Activated T-cell treated with anti-CD3 and anti-CD28 coated beads, Interleukin-2, amount 50 U/mL, for 72 hours (primary cell): ENCODE results near the gene SALL2. TPM values are rescaled to one million over a fixed set of nuclear protein-coding genes. Genes with fewer than 3 reads are reported as not detected.

Source experiments
- ATAC-seq, 2 donors: fragments of 150-1000 bp; cut with Tn5 transposase; replicated peaks in 1 of 2; 2 replicates each; pipeline ENCODE4 v1.10.0; 2021; ENCODE audit warnings: moderate library complexity in 2 of 2, mild to moderate bottlenecking in 1 of 2
- DNase-seq, 2 donors: peaks; one replicate each; pipeline ENCODE4 v3.0.0; 2021 to 2022; ENCODE audit warnings: mixed read lengths in 1 of 2
- H3K27ac Mint-ChIP-seq: one replicate; pipeline ENCODE4 v1.8.0; 2022; ENCODE audit warnings: mild to moderate bottlenecking, moderate library complexity, mixed read lengths
- H3K27me3 Mint-ChIP-seq: one replicate; pipeline ENCODE4 v1.8.0; 2022; ENCODE audit warnings: low read depth, mixed read lengths
- H3K36me3 Mint-ChIP-seq, 2 donors: one replicate each; pipeline ENCODE4 v1.8.0; 2022; ENCODE audit warnings: mixed read lengths in 2 of 2, mild to moderate bottlenecking in 1 of 2; ENCODE audit not compliant: insufficient read depth in 2 of 2
- H3K4me1 Mint-ChIP-seq: one replicate; pipeline ENCODE4 v1.8.0; 2022; ENCODE audit warnings: low read depth, mixed read lengths
- H3K4me3 Mint-ChIP-seq, 2 donors: one replicate each; pipeline ENCODE4 v1.8.0; 2022; ENCODE audit warnings: mild to moderate bottlenecking in 2 of 2, mixed read lengths in 2 of 2, moderate library complexity in 2 of 2
- H3K9me3 Mint-ChIP-seq, 2 donors: one replicate each; pipeline ENCODE4 v1.8.0; 2022; ENCODE audit warnings: mixed read lengths in 2 of 2
- total RNA-seq, 2 donors: library from RNA; stranded (reverse); gene quantifications; one replicate each; pipeline ENCODE4 v1.2.3, GENCODE V29; 2022

Gene SALL2
- total RNA-seq, 2 donors from 2014 or later = 5.3 TPM

DNA sequence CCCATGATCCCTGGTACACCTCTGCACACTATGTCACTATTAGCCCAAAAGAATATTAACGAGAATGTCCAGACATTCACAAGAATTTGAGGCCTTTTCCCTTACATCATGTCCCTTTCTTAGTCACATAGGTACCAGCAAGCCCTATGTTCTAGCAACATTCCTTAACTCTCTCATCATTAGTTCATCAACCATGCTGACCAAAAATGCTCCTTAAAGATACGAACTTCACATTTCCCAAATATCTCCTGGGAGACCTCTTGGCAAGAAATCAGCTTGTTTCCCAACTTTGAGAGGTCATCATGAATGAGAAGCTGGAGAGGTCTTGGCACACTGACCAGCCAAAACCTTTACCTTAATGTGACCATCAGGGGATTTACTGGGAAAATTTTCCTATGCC lies 4.6 kb downstream of the SALL2 start:
- no peak overlapping the region for H3K4me3 Mint-ChIP-seq
- DNase-seq (no peak), ATAC-seq (no peak)
- peaks cover 11% of the 10 kb centered on the region for H3K4me1 Mint-ChIP-seq
- no peaks in the 10 kb centered on the region for H3K27me3 Mint-ChIP-seq
- no peaks in the 10 kb centered on the region for H3K36me3 Mint-ChIP-seq
- H3K27ac Mint-ChIP-seq = no peak overlapping the region
- no peaks in the 10 kb centered on the region for H3K9me3 Mint-ChIP-seq

DNA sequence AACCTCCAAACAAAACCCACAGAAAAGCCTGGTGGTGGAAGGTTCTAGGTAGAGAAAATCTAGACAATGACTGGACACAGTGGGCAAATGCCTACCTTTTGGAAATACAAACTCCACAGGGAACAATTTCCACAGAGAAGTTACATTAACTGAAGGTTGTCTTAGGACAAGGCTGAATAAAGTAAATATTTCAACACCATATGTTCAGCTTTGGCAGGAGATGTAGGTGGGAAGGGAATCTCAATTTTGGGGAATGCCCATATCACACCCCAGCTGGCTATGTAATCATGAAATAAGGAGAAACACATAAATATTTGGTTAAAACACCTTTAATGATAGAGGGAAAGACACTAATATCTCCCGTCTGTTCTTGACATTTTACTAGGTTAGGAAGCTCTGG lies 5.4 kb downstream of the SALL2 start:
- Mint-ChIP-seq H3K36me3 (no peaks in the 10 kb centered on the region), H3K4me1 (peaks cover 11% of the 10 kb centered on the region), H3K9me3 (no peaks in the 10 kb centered on the region), H3K27me3 (no peaks in the 10 kb centered on the region), H3K4me3 (no peak overlapping the region), H3K27ac (no peak overlapping the region)
- no peak for ATAC-seq
- DNase-seq = no peak

DNA sequence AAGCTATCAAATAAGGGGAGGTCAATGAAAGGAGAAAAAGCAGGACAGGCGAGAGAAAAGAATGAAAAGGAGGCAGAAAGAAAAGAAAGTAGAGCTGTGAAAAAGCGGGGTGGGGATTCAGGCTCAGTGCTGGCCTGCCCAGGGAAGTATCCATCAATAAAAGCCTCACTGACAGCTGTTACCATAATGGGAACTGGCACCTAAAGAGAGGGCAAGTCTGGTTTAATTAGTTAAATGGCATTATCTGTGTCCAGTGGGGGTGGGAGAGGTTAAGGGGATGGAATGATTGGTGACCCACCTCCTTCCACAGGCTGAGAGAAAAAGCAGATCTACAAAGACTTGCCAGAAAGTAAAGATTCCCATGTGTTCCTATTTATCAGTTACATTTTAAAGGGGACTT lies 7.4 kb downstream of the SALL2 start:
- DNase-seq (no peak), ATAC-seq (no peak)
- Mint-ChIP-seq H3K36me3 (no peaks in the 10 kb centered on the region), H3K9me3 (no peaks in the 10 kb centered on the region), H3K4me1 (peaks cover 11% of the 10 kb centered on the region), H3K27me3 (no peaks in the 10 kb centered on the region), H3K4me3 (no peak overlapping the region), H3K27ac (no peak overlapping the region)

DNA sequence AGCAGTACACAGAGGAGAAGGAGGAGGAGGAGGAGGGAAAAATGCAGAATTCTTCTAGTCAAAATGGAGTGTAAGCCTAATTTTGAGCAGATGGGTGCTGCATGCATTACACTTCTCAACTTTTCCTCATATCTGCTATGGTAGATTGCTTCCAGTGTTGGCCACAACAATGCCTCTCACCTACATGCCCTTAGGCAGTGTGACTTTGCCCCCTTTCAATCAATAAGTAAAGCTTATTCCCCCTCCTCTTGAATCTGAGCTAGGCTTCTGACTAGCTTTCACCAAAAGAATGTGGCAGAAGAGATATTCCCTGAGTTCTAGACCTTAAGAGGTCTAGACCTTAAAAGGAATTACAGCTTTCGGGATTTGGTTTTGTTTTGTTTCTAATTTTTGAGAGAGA lies 11.8 kb downstream of the SALL2 start:
- ATAC-seq = no peak
- no peaks in the 10 kb centered on the region for H3K27me3 Mint-ChIP-seq
- no peak overlapping the region for H3K4me3 Mint-ChIP-seq
- H3K36me3 Mint-ChIP-seq = peaks cover 14% of the 10 kb centered on the region in 2 donors
- H3K4me1 Mint-ChIP-seq = peaks cover 12% of the 10 kb centered on the region
- peaks cover 0 to 4% of the 10 kb centered on the region in 2 donors for H3K9me3 Mint-ChIP-seq
- no peak for DNase-seq
- H3K27ac Mint-ChIP-seq = no peak overlapping the region

DNA sequence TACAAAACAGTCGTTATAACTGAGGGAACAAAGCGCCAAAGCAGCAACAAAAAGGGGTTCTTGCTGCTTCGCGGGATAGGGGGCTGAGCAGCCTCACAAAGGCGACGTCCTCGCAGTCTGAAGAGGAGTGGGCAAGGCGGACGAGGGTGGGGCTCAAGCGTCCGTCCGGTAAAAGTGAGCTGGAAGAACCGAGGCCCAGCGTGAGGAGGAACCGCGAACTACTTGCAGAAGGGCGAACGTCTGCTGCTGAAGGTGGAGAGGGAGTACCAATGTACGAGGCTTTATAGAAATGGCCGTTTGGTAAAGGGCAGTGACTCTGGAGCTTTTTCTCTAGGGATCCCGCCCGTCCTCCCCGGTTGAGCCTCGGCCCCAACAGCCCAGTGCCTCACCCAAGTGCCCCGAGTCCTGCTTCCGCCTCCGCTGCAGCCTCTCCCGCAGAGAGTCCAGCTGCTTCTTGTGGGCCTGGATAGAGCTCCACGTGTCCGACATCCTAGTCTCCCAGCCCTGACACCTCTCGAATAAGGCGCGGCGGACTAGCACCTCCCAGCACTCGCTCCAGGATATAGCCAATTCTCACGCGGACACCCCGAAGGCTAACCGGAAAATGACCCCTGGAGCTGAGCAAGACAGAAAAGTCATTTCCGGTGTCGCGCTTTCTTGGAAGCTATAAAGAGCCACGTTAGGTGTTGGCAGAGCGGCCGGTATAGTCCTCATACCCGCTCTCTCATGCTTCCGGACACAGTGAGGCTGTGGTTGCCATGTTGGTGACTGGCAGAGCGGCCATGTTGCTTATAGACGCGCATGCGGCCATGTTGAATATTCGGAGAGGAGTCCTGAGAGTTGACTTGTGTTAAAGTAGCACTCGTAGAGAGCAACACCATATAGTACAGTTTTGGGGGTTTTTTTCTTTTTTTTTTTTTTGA lies 15.2 kb downstream of the SALL2 start, which contains the start of gene METTL3:
Gene METTL3, minus strand, starts transcription at position 606 of the 923 bp plus-strand sequence. Its CDS starts 117 bp downstream, at position 489.
- H3K9me3 Mint-ChIP-seq = peaks cover 0 to 4% of the 10 kb centered on the region in 2 donors
- H3K4me3 Mint-ChIP-seq = peak within 1 kb of the TSS; percentile 96 to 98
- peak within 1 kb of the TSS; percentile 98 for H3K27ac Mint-ChIP-seq
- H3K4me1 Mint-ChIP-seq = peaks cover 35% of the 10 kb centered on the region
- H3K36me3 Mint-ChIP-seq = peaks cover 14 to 22% of the 10 kb centered on the region in 2 donors
- peak; percentile 98 to 99 for ATAC-seq
- peak; percentile 91 to 95 for DNase-seq
- H3K27me3 Mint-ChIP-seq = no peaks in the 10 kb centered on the region

DNA sequence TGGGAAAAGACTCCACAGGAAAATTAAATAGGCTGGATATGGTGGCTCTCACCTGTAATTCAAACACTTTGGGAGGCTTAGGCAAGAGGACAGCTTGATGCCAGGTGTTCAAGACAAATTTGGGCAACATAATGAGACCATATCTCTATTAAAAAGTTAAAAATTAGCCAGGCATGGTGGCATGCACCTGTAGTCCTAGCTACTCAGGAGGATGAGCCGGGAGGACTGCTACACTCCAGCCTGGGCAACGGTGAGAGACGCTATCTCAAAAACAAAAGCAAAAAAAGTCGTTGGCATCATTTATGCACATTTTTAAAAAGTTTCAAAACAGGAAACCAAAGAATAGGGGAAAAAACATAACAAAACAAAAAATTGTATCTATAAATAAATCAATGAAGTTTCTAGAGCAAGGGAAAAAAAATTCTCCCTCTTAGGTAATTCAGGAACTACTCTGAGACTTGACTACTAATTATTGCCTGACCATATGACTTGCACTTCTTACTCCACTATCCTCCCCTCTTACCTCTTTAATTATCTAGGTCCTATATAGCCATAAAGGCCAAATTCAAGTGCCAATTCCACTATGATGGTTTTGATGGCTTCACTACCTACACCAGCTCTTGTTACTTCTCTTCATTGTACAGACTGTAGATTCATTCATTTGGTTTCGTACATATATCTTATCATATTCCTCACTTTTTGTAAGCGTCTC lies 16.6 kb downstream of the SALL2 start:
- H3K36me3 Mint-ChIP-seq = peaks cover 14 to 23% of the 10 kb centered on the region in 2 donors
- peak overlapping the region; percentile 96 to 98 for H3K4me3 Mint-ChIP-seq
- peaks cover 0 to 4% of the 10 kb centered on the region in 2 donors for H3K9me3 Mint-ChIP-seq
- peaks cover 48% of the 10 kb centered on the region for H3K4me1 Mint-ChIP-seq
- DNase-seq (no peak), ATAC-seq (no peak)
- no peaks in the 10 kb centered on the region for H3K27me3 Mint-ChIP-seq
- peak overlapping the region; percentile 98 for H3K27ac Mint-ChIP-seq

DNA sequence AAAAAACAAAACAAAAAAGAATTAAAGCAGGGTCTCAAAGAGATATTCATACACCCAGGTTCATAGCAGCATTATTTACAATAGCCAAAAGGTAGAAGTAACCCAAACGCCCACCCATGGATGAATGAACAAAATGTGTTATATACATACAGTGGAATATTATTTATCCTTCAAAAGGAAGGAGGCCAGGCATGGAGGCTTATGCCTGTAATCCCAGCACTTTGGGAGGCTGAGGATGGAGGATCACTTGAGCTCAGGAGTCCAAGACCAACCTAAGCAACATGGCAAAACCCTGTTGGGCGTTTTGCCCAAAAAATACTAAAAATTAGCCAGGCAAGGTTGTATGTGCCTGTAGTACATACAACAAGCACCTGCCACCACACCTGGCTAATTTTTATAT lies 19.6 kb downstream of the SALL2 start:
- peak overlapping the region; percentile 48 for H3K27ac Mint-ChIP-seq
- no peak for ATAC-seq
- H3K4me3 Mint-ChIP-seq = no peak overlapping the region
- H3K36me3 Mint-ChIP-seq = peaks cover 14 to 24% of the 10 kb centered on the region in 2 donors
- peaks cover 0 to 2% of the 10 kb centered on the region in 2 donors for H3K9me3 Mint-ChIP-seq
- DNase-seq = no peak
- peaks cover 57% of the 10 kb centered on the region for H3K4me1 Mint-ChIP-seq
- no peaks in the 10 kb centered on the region for H3K27me3 Mint-ChIP-seq

DNA sequence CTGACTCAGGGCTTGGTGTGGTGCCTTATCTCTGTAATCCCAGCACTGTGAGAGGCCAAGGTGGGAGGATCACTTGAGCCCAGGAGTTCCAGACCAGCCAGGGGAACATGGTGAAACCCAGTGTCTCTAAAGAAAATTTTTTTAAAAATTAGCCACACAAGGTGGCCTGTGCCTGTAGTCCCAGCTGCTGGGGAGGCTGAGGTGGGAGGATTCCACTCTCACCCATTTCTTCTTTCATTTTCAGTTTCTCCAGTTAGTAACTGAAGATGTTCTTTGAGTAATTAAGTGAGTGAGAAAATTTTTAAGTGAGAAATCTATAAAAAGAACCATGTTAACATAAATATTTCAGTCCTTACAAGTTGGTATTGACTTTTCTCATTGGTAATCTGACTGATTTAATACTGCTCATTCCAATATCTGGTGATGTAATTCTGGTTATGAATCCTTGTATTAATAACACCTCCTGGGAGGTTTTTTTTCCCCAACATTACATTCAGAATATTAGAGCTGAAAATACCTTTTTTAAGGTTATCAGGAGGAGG lies 21.1 kb downstream of the SALL2 start:
- Mint-ChIP-seq H3K36me3 (peaks cover 3 to 20% of the 10 kb centered on the region in 2 donors), H3K9me3 (no peaks in the 10 kb centered on the region), H3K27ac (peak overlapping the region; percentile 94), H3K27me3 (no peaks in the 10 kb centered on the region), H3K4me3 (peak overlapping the region; percentile 53 to 81), H3K4me1 (peaks cover 57% of the 10 kb centered on the region)
- peak; percentile 17 for DNase-seq
- ATAC-seq = peak; percentile 67 to 70

DNA sequence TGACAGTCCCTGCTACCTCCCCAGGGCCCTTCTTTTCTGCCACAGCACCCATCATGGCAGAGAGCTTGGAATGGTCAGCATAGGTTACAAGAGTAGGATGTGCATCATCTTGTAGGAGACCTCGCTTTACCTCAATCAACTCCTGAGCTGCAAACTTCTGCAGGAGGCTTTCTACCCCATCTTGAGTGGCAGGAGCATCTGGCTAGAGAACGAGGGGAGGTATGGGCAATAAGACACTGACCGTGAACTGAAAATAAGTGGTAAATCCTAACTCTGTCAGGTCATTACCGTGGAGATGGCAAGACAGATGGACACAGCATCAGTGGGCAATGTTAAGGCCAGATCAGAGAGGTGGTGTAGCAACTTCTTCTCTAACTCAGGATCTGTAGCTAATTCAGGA lies 22.8 kb downstream of the SALL2 start:
- ATAC-seq (no peak), DNase-seq (no peak)
- H3K4me1 Mint-ChIP-seq = peaks cover 57% of the 10 kb centered on the region
- H3K36me3 Mint-ChIP-seq = peaks cover 2 to 25% of the 10 kb centered on the region in 2 donors
- H3K27ac Mint-ChIP-seq = no peak overlapping the region
- no peaks in the 10 kb centered on the region for H3K9me3 Mint-ChIP-seq
- H3K4me3 Mint-ChIP-seq = no peak overlapping the region
- no peaks in the 10 kb centered on the region for H3K27me3 Mint-ChIP-seq

DNA sequence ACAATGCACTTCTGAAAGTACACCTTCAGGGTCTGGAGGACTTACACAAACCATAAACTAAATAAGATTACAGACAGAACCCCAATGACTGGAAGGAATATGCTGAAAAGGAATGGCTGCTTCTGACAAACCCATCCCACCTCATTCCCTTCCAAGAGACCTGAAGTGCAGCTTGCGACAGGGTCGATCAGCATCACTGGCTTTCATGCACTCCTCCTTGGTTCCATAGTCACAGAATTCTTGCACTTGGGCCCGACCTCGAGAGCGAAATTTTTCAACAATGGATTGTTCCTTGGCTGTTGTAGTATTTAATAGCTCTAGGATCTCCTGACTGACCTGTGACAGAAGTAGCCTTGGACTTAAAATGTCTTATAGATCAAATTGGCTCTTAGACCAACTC lies 24.6 kb downstream of the SALL2 start:
- H3K4me1 Mint-ChIP-seq = peaks cover 46% of the 10 kb centered on the region
- ATAC-seq (no peak), DNase-seq (no peak)
- no peaks in the 10 kb centered on the region for H3K27me3 Mint-ChIP-seq
- H3K27ac Mint-ChIP-seq = peak overlapping the region; percentile 1
- no peaks in the 10 kb centered on the region for H3K9me3 Mint-ChIP-seq
- no peak overlapping the region for H3K4me3 Mint-ChIP-seq
- H3K36me3 Mint-ChIP-seq = peaks cover 4 to 18% of the 10 kb centered on the region in 2 donors

DNA sequence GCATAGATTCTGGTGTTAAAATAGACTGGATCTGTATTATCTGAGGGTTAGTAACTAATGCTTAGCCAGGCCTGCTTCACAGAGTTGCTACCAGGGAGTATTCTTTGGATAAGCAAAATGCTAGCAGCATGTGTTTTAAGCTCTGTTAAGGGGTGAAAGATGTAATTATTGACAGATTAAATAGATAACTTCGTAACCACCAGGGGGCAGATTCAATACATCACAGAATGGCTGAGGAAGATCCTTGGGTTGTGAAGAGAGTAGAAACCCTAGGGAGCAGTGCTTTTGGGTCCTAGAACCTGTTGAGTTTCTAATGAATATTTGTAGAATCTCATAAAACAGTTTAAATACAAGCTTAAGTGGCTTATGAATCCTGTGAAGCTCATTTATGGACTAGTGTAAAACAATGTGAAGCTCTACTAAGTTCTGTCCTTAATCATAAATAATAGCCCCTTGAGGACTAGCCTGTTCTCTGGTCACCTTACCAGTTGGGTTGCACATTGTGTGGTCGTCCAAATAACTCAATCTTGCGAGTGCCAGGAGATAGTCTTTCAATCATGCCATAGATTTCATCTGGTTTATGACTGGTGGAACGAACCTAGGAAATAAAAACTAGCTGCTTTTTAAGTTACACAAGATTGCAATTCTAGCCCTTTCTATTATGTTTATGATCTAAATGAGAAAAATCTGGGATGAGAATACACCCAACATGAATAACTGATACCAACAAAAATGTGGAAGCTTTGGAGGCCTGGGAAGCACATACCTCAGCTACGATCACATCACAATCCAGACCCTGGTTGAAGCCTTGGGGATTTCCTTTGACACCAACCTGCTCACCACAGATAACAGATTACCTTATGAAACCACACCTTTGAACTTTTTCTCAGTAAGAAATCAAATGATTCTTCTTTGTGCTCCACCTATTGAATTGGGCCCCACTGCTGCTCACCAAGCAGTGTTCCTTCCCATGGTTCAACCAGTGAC lies 27.3 kb downstream of the SALL2 start:
- Mint-ChIP-seq H3K36me3 (peaks cover 9 to 23% of the 10 kb centered on the region in 2 donors), H3K27ac (peak overlapping the region; percentile 86), H3K27me3 (no peaks in the 10 kb centered on the region), H3K4me1 (peaks cover 28% of the 10 kb centered on the region), H3K4me3 (peak overlapping the region; percentile 13 to 40), H3K9me3 (no peaks in the 10 kb centered on the region)
- DNase-seq (peak; percentile 24 to 27), ATAC-seq (peak; percentile 72 to 83)

DNA sequence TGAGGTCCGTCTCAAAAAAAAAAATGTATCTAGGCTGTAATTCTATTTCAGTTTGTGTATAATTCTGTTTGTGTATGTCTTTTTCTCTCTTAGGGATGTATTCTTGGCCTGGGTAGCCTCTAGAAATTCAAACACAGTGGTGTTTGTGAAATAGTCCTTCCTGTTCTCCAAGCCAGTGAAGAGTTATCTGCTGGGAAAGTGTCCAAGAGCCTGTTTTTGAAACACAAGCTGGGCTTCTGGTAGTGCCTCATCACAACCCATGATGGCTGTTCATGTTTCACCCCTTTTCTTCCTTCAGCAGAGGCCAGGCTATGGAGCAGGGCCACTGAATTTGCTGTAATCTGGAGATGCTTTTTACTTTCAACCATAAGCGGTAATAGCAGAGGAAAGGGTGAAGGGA lies 29.7 kb downstream of the SALL2 start:
- H3K27ac Mint-ChIP-seq = no peak overlapping the region
- no peaks in the 10 kb centered on the region for H3K27me3 Mint-ChIP-seq
- peaks cover 23% of the 10 kb centered on the region for H3K4me1 Mint-ChIP-seq
- ATAC-seq (no peak), DNase-seq (no peak)
- no peak overlapping the region for H3K4me3 Mint-ChIP-seq
- H3K9me3 Mint-ChIP-seq = no peaks in the 10 kb centered on the region
- peaks cover 10 to 28% of the 10 kb centered on the region in 2 donors for H3K36me3 Mint-ChIP-seq
